GM21447 (cell line): ENCODE data around the gene OR2F2.

ENCODE experiments used
- ATAC-seq: cut with Tn5 transposase; IDR thresholded peaks from one replicate; pipeline ENCODE4 v1.9.1; 2021; ENCODE audit not compliant: unreplicated experiment

Gene OR2F2, protein sequence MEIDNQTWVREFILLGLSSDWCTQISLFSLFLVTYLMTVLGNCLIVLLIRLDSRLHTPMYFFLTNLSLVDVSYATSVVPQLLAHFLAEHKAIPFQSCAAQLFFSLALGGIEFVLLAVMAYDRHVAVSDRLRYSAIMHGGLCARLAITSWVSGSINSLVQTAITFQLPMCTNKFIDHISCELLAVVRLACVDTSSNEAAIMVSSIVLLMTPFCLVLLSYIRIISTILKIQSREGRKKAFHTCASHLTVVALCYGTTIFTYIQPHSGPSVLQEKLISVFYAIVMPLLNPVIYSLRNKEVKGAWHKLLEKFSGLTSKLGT

GRCh38 chr7:143934526-143935325, at the start of gene OR2F2:
OR2F2 (plus strand) TSS chr7:143935233; CDS start chr7:143935233, 0 bp downstream.
- no peak for ATAC-seq

GRCh38 chr7:143885951-143886350, 49.1 kb upstream of the OR2F2 start:
- no peak for ATAC-seq

DNA sequence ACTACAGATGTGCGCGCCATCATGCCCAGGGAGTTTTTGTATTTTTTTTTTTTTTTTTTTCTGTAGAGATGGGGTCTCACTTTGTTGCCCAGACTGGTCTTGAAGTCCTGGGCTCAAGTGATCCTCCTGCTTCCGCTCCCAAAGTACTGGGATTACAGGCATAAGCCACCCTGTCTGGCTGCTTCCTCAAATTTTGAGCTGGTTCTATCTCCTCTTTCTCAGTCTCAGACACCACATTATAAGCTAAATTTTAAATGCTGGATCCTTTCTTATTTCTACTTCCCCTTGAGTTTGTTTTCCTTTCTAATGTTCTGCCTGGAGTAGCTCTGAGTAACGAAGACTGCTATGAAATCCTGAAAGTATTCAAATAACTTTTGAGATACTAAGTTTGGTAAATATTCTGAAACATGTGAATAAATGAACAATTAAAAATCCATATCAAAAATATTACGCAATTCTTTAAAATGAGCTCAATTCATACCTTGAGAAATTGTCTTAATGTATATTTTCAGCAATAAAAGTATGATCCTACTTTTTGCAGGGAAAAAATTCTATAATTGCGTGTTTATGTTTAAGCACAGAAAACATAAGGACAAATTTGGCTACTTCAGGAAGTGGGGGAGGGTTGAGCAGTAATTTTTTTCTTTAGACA, 48.1 kb upstream of the OR2F2 start:
- no peak for ATAC-seq

DNA sequence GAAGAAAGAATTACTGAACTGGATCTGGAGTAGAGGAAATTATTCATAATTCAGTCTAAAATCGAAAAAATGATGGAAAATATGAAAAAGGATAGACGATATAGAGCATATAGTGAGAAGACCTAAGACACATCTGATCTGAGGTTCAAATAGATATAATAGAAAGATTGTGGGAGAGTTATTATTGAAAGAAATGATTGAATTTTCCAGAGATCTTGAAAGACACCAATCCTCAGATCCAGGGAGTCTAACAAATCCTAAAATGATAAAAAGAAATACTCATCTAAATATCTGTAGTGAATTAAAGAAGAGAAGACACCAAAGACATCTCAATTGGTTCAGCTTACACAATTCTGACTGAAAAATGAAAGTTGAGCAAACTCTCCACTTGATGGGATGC, 46.0 kb upstream of the OR2F2 start:
- no peak for ATAC-seq

GRCh38 chr7:143890558-143890957, 44.5 kb upstream of the OR2F2 start:
- no peak for ATAC-seq

- no peak for ATAC-seq
Observed at GRCh38 chr7:143891457-143891856, 43.6 kb upstream of the OR2F2 start.

GRCh38 chr7:143892527-143893300, 42.3 kb upstream of the OR2F2 start:
- ATAC-seq = peak; percentile 98

DNA sequence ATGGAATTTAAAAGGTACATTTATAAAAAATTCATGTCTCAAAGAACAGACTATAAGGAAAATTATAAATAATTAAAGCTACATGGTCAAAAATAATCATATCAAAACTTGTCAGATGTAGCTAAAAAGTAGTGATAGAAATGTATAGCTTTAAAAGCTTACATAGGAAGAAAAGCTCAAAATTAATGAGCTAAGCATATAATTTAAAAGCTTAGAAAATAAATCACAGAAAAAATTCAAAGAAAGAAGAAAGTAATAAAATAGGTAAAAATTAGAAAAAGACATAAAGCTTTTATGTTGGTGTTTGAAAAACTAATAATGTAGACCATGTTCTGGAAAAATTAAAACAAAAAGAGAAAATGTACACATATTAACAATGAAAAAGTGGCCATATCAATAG, 38.4 kb upstream of the OR2F2 start:
- ATAC-seq = no peak

- ATAC-seq = no peak
Observed at GRCh38 chr7:143898810-143899209, 36.2 kb upstream of the OR2F2 start.

DNA sequence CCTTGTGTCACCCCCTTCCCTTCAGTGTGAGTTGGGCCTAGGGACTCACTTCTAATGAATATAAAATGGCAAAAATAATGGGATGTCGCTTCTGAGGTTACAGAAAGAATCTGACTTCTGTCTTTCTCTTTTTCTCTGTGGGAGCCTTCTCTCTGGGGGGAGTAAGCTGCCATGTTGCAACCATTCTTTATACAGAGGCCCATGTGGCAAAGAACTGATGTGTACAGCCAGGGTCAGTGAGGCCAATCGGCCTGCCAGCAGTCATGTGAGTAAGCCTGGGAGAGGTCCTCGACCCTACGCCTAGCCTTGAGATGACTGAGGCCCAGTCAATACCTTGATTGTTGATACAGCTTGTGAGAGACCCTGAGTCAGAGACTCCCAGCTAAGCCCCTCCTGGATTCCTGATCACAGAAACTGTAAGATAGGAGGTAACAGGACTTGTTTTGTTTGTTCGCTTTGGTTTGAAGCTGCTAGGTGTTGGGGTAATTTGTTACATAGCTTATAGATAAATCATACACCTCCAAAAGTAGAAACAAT, 34.7 kb upstream of the OR2F2 start:
- no peak for ATAC-seq

DNA sequence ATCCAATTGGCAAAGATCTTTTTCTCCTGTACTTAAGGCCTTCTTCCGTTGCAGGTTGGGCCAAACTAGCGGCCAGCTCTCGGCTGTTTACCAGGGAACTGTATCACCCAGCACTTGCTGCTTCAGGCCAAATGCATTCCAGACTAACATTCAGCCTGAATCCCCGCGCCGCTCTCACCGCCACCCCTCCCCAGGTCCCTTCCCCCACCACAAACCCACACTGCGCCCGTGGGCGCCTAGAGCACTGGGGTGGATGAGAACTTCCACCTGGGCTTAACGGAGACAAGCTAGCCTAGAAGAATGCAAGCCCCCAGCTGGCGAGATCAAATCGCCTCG, 33.7 kb upstream of the OR2F2 start:
- ATAC-seq = no peak

GRCh38 chr7:143901668-143902331, 33.2 kb upstream of the OR2F2 start, which contains the start of gene TCAF1:
TCAF1 (minus strand) TSS chr7:143902176; CDS start chr7:143876608, 25,568 bp downstream.
- peak; percentile 90 for ATAC-seq

GRCh38 chr7:143902332-143902899, 32.6 kb upstream of the OR2F2 start:
- no peak for ATAC-seq

DNA sequence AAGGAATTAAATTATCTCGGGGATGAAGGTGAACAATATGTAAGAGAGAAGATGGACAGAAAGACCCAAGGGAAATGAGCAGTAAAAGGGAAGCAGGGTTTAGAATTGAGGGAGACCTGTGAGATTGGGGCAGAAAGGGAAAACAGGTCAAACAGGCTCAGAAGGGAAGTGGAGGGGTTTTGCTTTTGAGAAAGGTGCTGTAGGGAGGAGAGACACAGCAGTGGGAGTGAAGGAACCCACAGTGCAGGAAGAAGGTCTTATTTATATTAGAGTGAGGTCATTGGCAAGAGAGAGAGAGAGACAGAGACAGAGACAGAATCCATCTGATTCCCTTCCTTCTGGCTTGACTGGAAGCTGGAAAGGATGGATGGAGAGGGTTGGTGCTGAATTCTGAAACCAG, 29.5 kb upstream of the OR2F2 start:
- ATAC-seq = no peak

- no peak for ATAC-seq
Observed at GRCh38 chr7:143906151-143906550, 28.9 kb upstream of the OR2F2 start.

- no peak for ATAC-seq
Observed at GRCh38 chr7:143906895-143907294, 28.1 kb upstream of the OR2F2 start.

GRCh38 chr7:143908120-143908519, 26.9 kb upstream of the OR2F2 start:
- ATAC-seq = no peak

GRCh38 chr7:143909863-143910262, 25.2 kb upstream of the OR2F2 start:
- no peak for ATAC-seq

DNA sequence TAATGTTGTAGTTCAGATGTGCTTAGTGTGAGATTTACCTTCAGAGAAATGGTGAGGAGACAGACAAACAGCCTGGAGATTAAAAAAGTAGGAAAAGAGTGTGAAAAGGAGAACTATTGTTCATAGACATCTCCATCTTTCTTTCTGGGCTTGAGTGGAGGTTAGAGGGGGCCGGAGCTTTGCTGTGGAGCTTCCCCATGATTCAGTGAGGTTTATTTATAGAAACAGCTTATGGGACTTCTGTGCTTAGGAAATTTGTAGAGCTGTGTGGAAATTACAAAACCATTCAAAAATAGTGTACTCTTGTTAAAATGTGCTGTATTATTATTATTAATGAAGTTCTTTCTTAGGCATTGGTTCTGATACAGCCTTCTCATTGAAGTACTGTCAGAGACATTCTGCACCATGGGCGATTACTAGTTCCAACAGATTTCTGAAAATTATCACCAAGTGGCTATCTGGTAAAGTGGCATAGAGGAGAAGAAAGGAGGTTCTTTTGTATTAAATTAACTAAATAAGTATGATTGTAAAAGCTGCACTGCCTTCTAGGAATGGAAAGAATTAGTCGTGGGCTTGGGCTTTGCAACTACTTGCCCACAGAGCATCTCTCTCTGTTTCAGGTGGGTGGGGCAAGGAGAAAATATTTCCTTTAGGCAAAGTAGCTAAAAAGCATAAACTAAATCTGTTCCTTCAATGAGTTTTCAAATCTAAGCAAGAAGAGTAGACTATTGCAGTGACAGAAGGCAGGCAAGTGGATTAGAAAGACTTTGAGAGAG, 24.4 kb upstream of the OR2F2 start:
- no peak for ATAC-seq
